Urinary bladder (tissue), 4 donors: ENCODE data around the gene GPAT2. TPM values are rescaled to one million over a fixed set of nuclear protein-coding genes. Genes with fewer than 3 reads are reported as not detected.
"Not testable (repeated sequence)": the region's sequence is repeated elsewhere in the genome, so short reads cannot be mapped to it uniquely, and the experiment has no call there.

Experiments
- DNase-seq: peaks from one replicate; pipeline ENCODE4 v3.0.0-alpha.2; 2015; ENCODE audit errors: extremely low spot score
- H3K27ac ChIP-seq: one replicate; pipeline ENCODE4 v1.5.1; 2013; ENCODE audit warnings: low read depth, mild to moderate bottlenecking, moderate library complexity
- H3K36me3 ChIP-seq: one replicate; pipeline ENCODE4 v1.6.1; 2013; ENCODE audit warnings: mild to moderate bottlenecking, moderate library complexity; ENCODE audit not compliant: insufficient read depth
- H3K4me1 ChIP-seq: one replicate; pipeline ENCODE4 v1.6.1; 2013; ENCODE audit warnings: mild to moderate bottlenecking, moderate library complexity; ENCODE audit not compliant: insufficient read depth
- H3K4me3 ChIP-seq: one replicate; pipeline ENCODE4 v1.5.1; 2013; ENCODE audit warnings: low read depth, low read length
- WGBS: extraction: QIAGEN DNeasy Blood & Tissue Kit; methylation state at CpG from one replicate; pipeline ENCODE4 v1.1.7; 2013; 5-methylcytosine and 5-hydroxymethylcytosine counted together
- polyA plus RNA-seq: library from polyadenylated mRNA; stranded (reverse); fragments of 200-250 nt; gene quantifications from one replicate; pipeline ENCODE4 v1.2.3, GENCODE V29; 2013
- total RNA-seq: library from RNA; depleted of rRNA; stranded (reverse); fragments of >200 nt; gene quantifications from one replicate; pipeline ENCODE4 v1.2.3, GENCODE V29; 2014
- donor health status: healthy with polysubstance abuse.
- donor health status: healthy.

The GPAT2 gene
- total and polyA plus RNA-seq, 2 donors, result 1.8 to 4.9 TPM

DNA sequence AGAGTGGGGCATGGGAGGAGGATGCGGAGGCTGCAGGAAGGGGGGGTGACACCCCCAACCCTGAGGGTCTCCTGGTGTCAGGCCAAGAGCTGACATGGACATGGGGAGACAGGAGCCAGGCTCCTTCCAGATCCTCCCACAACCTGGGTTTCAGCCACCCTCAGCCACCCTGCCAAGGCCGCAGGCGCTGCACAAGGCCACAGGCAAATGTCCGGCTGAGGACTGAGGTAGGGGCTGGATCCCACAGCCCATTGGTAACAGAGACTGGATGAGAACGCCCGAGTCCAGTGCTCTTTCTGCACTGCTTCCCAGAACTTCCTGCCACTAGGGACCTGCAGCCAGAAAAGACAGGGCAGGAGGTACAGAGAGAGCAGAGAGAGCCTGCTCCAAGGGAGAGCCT is 24.7 kb upstream of the GPAT2 start:
- H3K36me3 ChIP-seq, H3K4me1 ChIP-seq, DNase-seq, H3K27ac ChIP-seq, H3K4me3 ChIP-seq: not testable (repeated sequence)
- 86% methylated on average over 5 of the region's 6 CpGs for WGBS

DNA sequence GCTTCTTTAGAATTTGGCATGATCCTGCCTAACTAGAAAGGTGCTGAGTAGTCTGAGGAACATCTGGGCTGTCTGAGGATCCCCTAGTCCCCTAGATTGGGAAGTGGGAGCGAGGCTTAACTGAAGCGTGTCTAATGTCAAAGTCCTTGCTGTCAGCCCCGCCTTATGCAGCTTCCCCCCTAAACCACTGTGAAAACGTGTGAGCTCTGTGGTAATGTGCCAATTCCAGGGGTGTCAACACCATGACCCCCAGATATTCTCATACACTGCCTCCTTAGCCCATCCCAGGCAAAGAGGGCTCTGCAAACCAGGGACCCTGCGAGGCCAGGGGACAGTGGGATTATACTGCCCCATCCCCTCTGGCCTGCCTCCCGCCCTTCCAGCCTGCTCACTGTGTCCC is 21.1 kb upstream of the GPAT2 start:
- not testable (repeated sequence) for H3K27ac ChIP-seq, H3K36me3 ChIP-seq, H3K4me1 ChIP-seq, H3K4me3 ChIP-seq, DNase-seq
- 70% methylated on average over 3 of the region's 6 CpGs for WGBS

GRCh38 chr2:96054537-96054936 is 19.8 kb upstream of the GPAT2 start:
- H3K4me1 ChIP-seq, H3K27ac ChIP-seq, H3K36me3 ChIP-seq, DNase-seq, H3K4me3 ChIP-seq: not testable (repeated sequence)
- WGBS, result 74% methylated on average over 6 of the region's 7 CpGs

DNA sequence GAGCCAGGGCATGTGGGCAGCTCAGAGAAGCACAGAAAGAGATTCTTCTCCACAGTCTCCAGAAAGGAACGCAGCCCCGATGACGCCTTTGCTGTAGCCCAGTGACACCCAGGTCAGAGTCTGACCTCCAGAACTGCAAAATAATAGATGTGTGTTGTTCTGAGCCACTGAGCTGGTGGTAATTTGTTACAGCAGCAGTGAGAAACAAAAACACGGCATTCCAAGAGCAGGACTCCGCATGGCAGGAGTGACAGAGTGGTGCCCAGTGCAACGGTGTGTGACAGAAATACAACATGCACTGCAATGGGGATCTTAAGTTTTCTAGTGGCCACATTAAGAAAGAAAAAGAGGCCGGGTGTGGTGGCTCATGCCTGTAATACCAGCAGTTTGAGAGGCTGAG is 18.7 kb upstream of the GPAT2 start:
- H3K4me1 ChIP-seq, H3K27ac ChIP-seq, DNase-seq, H3K36me3 ChIP-seq, H3K4me3 ChIP-seq: not testable (repeated sequence)
- whole genome bisulfite sequencing, result 82% methylated on average over 7 of the region's 7 CpGs

GRCh38 chr2:96052632-96053031 is 17.9 kb upstream of the GPAT2 start:
- 86% methylated on average over 2 of the region's 3 CpGs for WGBS
- not testable (repeated sequence) for H3K36me3 ChIP-seq, H3K4me3 ChIP-seq, DNase-seq, H3K27ac ChIP-seq, H3K4me1 ChIP-seq

DNA sequence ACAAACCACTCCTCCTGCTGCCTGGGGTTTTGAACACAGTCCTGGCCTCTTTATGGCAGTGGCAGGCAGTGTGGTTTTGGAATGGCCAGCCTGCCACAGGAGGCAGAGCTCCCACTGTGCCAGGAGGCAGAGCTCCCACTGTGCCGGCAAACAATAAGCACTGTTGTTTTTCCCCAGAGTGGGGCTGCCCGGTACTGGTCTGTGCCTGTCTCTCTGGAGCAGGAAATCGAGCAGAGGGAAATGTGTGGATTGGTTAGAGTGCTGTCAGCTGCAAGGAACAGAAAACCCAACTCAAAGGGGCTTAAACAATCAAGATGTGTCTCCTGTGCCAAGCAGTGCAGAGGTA is 15.2 kb upstream of the GPAT2 start:
- not testable (repeated sequence) for DNase-seq, H3K4me1 ChIP-seq, H3K36me3 ChIP-seq, H3K4me3 ChIP-seq, H3K27ac ChIP-seq
- no CpG with 5 or more reads among the region's 3 CpGs for WGBS

DNA sequence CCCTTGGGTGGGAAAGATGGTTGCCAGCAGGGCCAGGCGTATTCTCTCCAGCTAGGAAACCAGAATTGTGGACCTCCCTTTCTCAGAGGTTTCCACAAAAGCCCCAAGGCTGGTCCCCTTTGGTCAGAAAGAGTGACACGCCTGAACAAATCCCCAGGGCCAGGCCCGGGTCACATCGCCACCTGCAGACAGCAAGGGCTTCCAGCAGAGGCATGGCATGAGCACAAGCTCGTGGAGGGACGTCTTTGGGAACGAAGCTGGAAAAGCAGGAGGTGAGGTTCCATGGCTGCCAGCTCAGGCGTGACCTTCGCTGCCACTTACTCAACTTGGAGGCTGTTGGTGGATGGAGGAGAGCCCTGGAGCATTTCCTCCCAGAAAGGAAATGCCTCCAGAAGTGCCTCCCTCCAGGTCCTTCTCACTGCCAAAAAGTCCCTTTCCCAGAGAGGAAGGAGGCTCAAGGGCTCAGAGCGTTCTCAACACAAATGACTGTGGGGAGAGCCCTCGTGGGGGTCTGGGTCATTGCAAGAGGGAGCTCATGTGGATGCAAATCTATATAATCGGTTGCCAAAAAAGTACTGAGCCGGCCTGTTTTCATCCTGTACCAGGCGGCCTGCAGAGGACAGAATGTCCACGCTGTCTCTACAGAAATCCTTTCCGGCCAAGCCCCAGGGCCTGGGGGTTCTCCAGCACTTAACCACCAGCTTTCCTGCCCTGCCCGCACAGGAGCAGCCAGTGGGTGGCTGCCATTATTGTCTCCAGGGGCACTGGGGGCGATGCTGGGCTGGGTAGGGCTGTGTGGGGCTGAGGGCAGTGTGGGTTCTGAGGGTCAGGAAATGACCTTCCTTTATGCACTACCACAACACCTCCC is 14.6 kb upstream of the GPAT2 start:
- not testable (repeated sequence) for H3K4me3 ChIP-seq, H3K36me3 ChIP-seq, H3K4me1 ChIP-seq, H3K27ac ChIP-seq, DNase-seq
- WGBS, result 34% methylated on average over 10 of the region's 18 CpGs

GRCh38 chr2:96035554-96035953 is 838 bp upstream of the GPAT2 start:
- WGBS, result no CpG with 5 or more reads among the region's 14 CpGs
- H3K36me3 ChIP-seq, H3K4me3 ChIP-seq, H3K27ac ChIP-seq, DNase-seq, H3K4me1 ChIP-seq: not testable (repeated sequence)

GRCh38 chr2:96033997-96034396 is 719 bp downstream of the GPAT2 start:
- H3K27ac ChIP-seq, H3K36me3 ChIP-seq, H3K4me3 ChIP-seq, H3K4me1 ChIP-seq, DNase-seq: not testable (repeated sequence)
- WGBS, result no CpG with 5 or more reads among the region's 9 CpGs

DNA sequence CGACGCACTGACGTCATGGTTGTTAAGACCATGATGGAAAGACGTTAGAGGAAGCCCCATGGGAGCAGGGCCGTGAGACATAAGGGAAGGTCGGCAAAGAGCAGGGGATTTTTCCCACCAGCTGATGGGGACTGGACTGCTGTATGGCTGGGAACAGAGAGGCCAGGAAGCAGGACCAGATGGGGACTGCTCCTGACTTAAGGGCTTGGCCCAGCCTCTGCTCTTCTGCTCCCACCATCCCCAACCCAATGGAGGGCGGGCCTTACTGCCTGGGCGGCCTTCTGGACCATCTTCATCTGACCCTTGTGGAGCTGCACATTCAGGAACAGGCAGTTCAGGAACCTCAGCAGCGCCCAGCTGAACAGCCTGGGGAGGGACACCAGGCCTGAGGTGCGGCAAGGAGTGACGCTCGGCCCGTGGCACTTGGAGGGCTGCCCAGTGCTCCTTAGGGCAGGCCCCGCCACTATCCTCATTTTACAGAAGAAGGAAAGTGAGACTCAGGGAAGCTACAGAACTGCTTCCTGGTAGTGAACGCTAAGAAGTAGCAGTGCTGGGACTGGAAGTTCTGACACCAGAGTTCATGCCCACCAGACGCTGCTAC is 6.9 kb downstream of the GPAT2 start:
- H3K27ac ChIP-seq, H3K36me3 ChIP-seq, H3K4me1 ChIP-seq, DNase-seq, H3K4me3 ChIP-seq: not testable (repeated sequence)
- WGBS, result no CpG with 5 or more reads among the region's 16 CpGs

DNA sequence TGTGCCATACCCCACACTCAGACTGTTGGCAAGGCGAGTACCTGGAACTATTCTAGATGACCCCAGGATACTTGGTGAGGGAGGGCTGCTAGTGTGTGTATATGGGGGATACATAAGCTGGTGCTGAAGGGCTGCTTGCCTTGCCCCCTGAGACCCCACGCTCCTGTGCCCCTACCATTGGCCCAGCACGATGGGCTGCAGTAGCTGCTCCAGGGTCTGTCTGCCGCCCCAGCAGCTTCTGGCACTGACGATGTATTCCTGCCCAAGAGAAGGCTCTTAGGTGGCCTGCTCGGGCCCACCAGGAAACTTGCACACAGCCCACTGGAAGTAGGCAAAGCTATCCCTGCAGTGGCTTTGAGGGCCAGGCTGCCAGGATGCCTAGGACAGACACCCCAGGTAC is 9.0 kb downstream of the GPAT2 start:
- not testable (repeated sequence) for H3K27ac ChIP-seq, H3K4me3 ChIP-seq, DNase-seq, H3K36me3 ChIP-seq, H3K4me1 ChIP-seq
- WGBS, result 92% methylated on average over 6 of the region's 6 CpGs

DNA sequence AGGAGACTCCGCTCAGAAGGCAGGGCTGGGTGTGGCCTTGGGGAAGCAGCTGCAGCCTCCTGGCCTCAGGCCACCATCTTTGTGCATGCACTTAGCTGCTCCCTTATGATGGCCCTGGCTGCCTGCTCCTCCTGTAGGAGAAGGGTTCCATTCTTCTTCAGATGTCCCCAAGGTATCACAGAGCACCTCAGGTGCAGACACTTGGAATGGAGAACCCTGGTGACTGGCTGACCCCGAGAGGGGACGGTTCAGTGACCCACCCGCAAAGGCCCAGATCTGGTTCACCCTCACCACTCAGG is 9.6 kb downstream of the GPAT2 start:
- no peak overlapping the region for H3K27ac ChIP-seq
- no peaks in the 10 kb centered on the region for H3K4me1 ChIP-seq
- H3K36me3 ChIP-seq, result no peaks in the 10 kb centered on the region
- 85% methylated on average over 4 of the region's 4 CpGs for WGBS
- H3K4me3 ChIP-seq, result no peak overlapping the region
- no peak for DNase-seq

GRCh38 chr2:96024336-96025193 is 10.2 kb downstream of the GPAT2 start:
- H3K36me3 ChIP-seq, result no peaks in the 10 kb centered on the region
- 84% methylated on average over 27 of the region's 27 CpGs for WGBS
- H3K27ac ChIP-seq, result no peak overlapping the region
- no peaks in the 10 kb centered on the region for H3K4me1 ChIP-seq
- H3K4me3 ChIP-seq, result no peak overlapping the region
- DNase-seq, result no peak

DNA sequence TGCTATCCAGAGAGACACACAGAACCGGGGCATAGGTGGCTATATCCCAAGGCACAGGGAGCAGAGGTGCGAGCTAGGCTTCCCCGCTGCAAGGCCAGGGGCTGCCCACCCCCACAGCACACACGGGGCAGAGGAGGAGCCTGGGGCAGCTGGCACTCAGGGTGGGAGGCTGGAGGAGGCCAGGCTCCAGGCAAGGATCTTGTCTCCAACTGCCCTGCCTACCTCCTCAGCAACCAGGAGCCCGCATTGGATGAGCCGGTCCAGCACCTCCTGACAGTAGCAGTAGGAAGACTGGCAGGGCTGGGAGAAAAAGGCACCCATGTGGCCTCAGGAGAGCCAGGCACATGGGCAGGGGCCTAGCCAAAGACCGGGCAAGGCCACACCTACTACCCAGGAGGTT is 11.0 kb downstream of the GPAT2 start:
- not testable (repeated sequence) for DNase-seq, H3K4me3 ChIP-seq, H3K4me1 ChIP-seq, H3K27ac ChIP-seq, H3K36me3 ChIP-seq
- WGBS, result 89% methylated on average over 7 of the region's 7 CpGs
